Liver (tissue), 9 donors: ENCODE data around the gene IRX2. TPM values are rescaled to one million over a fixed set of nuclear protein-coding genes. Genes with fewer than 3 reads are reported as not detected.

ENCODE experiments used
- DNase-seq: peaks from one replicate; pipeline ENCODE4 v3.0.0-alpha.2; 2017; ENCODE audit warnings: low spot score
- H3K27ac ChIP-seq, 2 donors: one replicate each; pipeline ENCODE4 v1.7.0; 2013; ENCODE audit warnings: inconsistent platforms in 2 of 2, low read length in 2 of 2, control low read depth in 1 of 2, low read depth in 1 of 2, mild to moderate bottlenecking in 1 of 2
- H3K27me3 ChIP-seq, 4 donors: one replicate each; pipeline versions ENCODE4 v1.6.1 to v1.7.0; 2013; ENCODE audit warnings: low read length in 3 of 4, inconsistent platforms in 1 of 4, mild to moderate bottlenecking in 1 of 4, moderate library complexity in 1 of 4; ENCODE audit not compliant: control insufficient read depth in 4 of 4, insufficient read depth in 4 of 4
- H3K36me3 ChIP-seq, 4 donors: one replicate each; pipeline versions ENCODE4 v1.6.1 to v1.7.0; 2013; ENCODE audit warnings: low read length in 3 of 4, mild to moderate bottlenecking in 3 of 4, low read depth in 1 of 4, moderate library complexity in 1 of 4; ENCODE audit not compliant: control insufficient read depth in 4 of 4, insufficient read depth in 3 of 4
- H3K4me1 ChIP-seq, 4 donors: one replicate each; pipeline versions ENCODE4 v1.6.1 to v1.7.0; 2013; ENCODE audit warnings: low read length in 3 of 4, mild to moderate bottlenecking in 3 of 4, moderate library complexity in 1 of 4; ENCODE audit not compliant: control insufficient read depth in 4 of 4, insufficient read depth in 4 of 4
- H3K4me3 ChIP-seq, 3 donors: one replicate each; pipeline versions ENCODE4 v1.6.1 to v1.7.0; 2013; ENCODE audit warnings: low read length in 3 of 3, control low read depth in 1 of 3, low read depth in 1 of 3, mild to moderate bottlenecking in 1 of 3
- H3K9ac ChIP-seq, 2 donors: one replicate each; pipeline ENCODE4 v1.7.0; 2013; ENCODE audit warnings: low read length in 2 of 2, mild to moderate bottlenecking in 2 of 2, moderate library complexity in 2 of 2, control low read depth in 1 of 2, low read depth in 1 of 2
- H3K9me3 ChIP-seq, 4 donors: one replicate each; pipeline versions ENCODE4 v1.6.1 to v1.7.0; 2013; ENCODE audit warnings: low read length in 3 of 4; ENCODE audit not compliant: control insufficient read depth in 4 of 4
- CTCF ChIP-seq: fragments of 150-350 bp; IDR thresholded peaks from 2 replicates; pipeline ENCODE4 v1.5.1; 2017; ENCODE audit warnings: improper control_type of control experiment, low read depth, low read length; ENCODE audit not compliant: missing input control
- EGR1 ChIP-seq, 2 donors: IDR thresholded peaks; 2 replicates each; pipeline ENCODE4 v1.6.1; 2016 to 2018; ENCODE audit warnings: antibody characterized with exemption in 2 of 2, low read depth in 2 of 2
- FOXA2 ChIP-seq: IDR thresholded peaks from 2 replicates; pipeline ENCODE4 v1.6.1; 2016; ENCODE audit warnings: antibody characterized with exemption
- GABPA ChIP-seq, 2 donors: IDR thresholded peaks in 1 of 2; conservative IDR thresholded peaks in 1 of 2; 2 replicates each; pipeline ENCODE4 v1.6.1; 2016; ENCODE audit warnings: antibody characterized with exemption in 2 of 2, mild to moderate bottlenecking in 1 of 2, moderate library complexity in 1 of 2
- HNF4A ChIP-seq, 2 donors: conservative IDR thresholded peaks; 2 replicates each; pipeline ENCODE4 v1.6.1; 2016; ENCODE audit warnings: antibody characterized with exemption in 2 of 2, mild to moderate bottlenecking in 2 of 2
- HNF4G ChIP-seq: IDR thresholded peaks from 2 replicates; pipeline ENCODE4 v1.6.1; 2016; ENCODE audit warnings: antibody characterized with exemption
- JUND ChIP-seq, 2 donors: IDR thresholded peaks; 2 replicates each; pipeline ENCODE4 v1.6.1; 2016; ENCODE audit warnings: antibody characterized with exemption in 2 of 2
- MAX ChIP-seq: IDR thresholded peaks from 2 replicates; pipeline ENCODE4 v1.6.1; 2016; ENCODE audit warnings: antibody characterized with exemption
- NR2F2 ChIP-seq: IDR thresholded peaks from 2 replicates; pipeline ENCODE4 v1.6.1; 2016; ENCODE audit warnings: antibody characterized with exemption
- REST ChIP-seq: IDR thresholded peaks from 2 replicates; pipeline ENCODE4 v1.6.1; 2016; ENCODE audit warnings: antibody characterized with exemption, mild to moderate bottlenecking
- SP1 ChIP-seq: IDR thresholded peaks from 2 replicates; pipeline ENCODE4 v1.6.1; 2018; ENCODE audit warnings: antibody characterized with exemption, mild to moderate bottlenecking
- TAF1 ChIP-seq: conservative IDR thresholded peaks from 2 replicates; pipeline ENCODE4 v1.6.1; 2016; ENCODE audit warnings: antibody characterized with exemption, mild to moderate bottlenecking
- YY1 ChIP-seq: IDR thresholded peaks from 2 replicates; pipeline ENCODE4 v1.6.1; 2016; ENCODE audit warnings: antibody characterized with exemption, mild to moderate bottlenecking
- WGBS: extraction: QIAGEN DNeasy Blood & Tissue Kit; methylation state at CpG from one replicate; pipeline ENCODE4 v1.1.7; 2013; 5-methylcytosine and 5-hydroxymethylcytosine counted together
- polyA plus RNA-seq, 2 donors: library from polyadenylated mRNA; stranded (reverse) in 1 of 2; unstranded in 1 of 2; fragments of 200-250 nt in 1 of 2; fragments of >200 nt in 1 of 2; fragmentation: Nextera tagmentation in 1 of 2; extraction: Ambion mirVana in 1 of 2; gene quantifications; one replicate each; pipeline versions ENCODE4 v1.2.1 to v1.2.3, GENCODE V29; 2013 to 2015
- total RNA-seq, 2 donors: library from RNA; depleted of rRNA; stranded (reverse); fragments of >200 nt; gene quantifications; one replicate each; pipeline ENCODE4 v1.2.3, GENCODE V29; 2014
- TF ChIP-seq, protein P1 (sequence below): IDR thresholded peaks from 2 replicates; pipeline ENCODE4 v1.6.1; 2016; ENCODE audit warnings: antibody characterized with exemption
- donor health status: healthy.
- donor health status: healthy.
- donor health status: healthy.
- donor health status: healthy.
- donor health status: healthy.

IRX2 gene
- total and polyA plus RNA-seq, 4 donors = not detected

- H3K27ac ChIP-seq = no peak overlapping the region
- H3K9ac ChIP-seq = no peak overlapping the region
- H3K27me3 ChIP-seq = peaks cover 0 to 5% (median 3%) of the 10 kb centered on the region in 4 donors
- no peaks in the 10 kb centered on the region for H3K9me3 ChIP-seq
- WGBS = 86% methylated on average over 6 of the region's 6 CpGs
- H3K4me3 ChIP-seq = no peak overlapping the region
- H3K4me1 ChIP-seq = no peaks in the 10 kb centered on the region
- no peak for DNase-seq
- TF ChIP-seq EGR1 (IDR thresholded peaks at IDR 0.05; ENCODE audit: low read depth in 2 of 2) (no peak), JUND (IDR thresholded peaks at IDR 0.05) (no peak)
- H3K36me3 ChIP-seq = no peaks in the 10 kb centered on the region
These were observed 36.7 kb downstream of the IRX2 start for GRCh38 chr5:2714805-2715204.

GRCh38 chr5:2714026-2714425, 37.5 kb downstream of the IRX2 start:
- no peaks in the 10 kb centered on the region for H3K36me3 ChIP-seq
- H3K9me3 ChIP-seq = no peaks in the 10 kb centered on the region
- WGBS = 80% methylated on average over 6 of the region's 6 CpGs
- no peak overlapping the region for H3K4me3 ChIP-seq
- no peak overlapping the region for H3K27ac ChIP-seq
- peaks cover 0 to 5% (median 3%) of the 10 kb centered on the region in 4 donors for H3K27me3 ChIP-seq
- no peak overlapping the region for H3K9ac ChIP-seq
- no peak for DNase-seq
- no peaks in the 10 kb centered on the region for H3K4me1 ChIP-seq
- TF ChIP-seq HNF4A (conservative IDR thresholded peaks at IDR 0.05) (no peak), CTCF (no peak), JUND (IDR thresholded peaks at IDR 0.05) (no peak), FOXA2 (no peak), MAX (no peak), NR2F2 (no peak)
- TF ChIP-seq, protein P1, sequence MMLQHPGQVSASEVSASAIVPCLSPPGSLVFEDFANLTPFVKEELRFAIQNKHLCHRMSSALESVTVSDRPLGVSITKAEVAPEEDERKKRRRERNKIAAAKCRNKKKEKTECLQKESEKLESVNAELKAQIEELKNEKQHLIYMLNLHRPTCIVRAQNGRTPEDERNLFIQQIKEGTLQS = no peak

- WGBS = 73% methylated on average over 24 of the region's 24 CpGs
These were observed 39.7 kb downstream of the IRX2 start for GRCh38 chr5:2711446-2712425.

More at GRCh38 chr5:2711446-2712425, 39.7 kb downstream of the IRX2 start:
- H3K27me3 ChIP-seq = peaks cover 0 to 8% (median 0%) of the 10 kb centered on the region in 4 donors
- no peak overlapping the region for H3K27ac ChIP-seq
- TF ChIP-seq JUND (IDR thresholded peaks at IDR 0.05) (no peak), MAX (no peak), CTCF (no peak), GABPA (IDR thresholded peaks at IDR 0.05 in 1 of 2, conservative IDR thresholded peaks at IDR 0.05 in 1 of 2) (no peak), TAF1 (no peak), YY1 (no peak), SP1 (no peak), HNF4G (no peak), EGR1 (IDR thresholded peaks at IDR 0.05; ENCODE audit: low read depth in 2 of 2) (no peak), REST (no peak), NR2F2 (no peak), FOXA2 (no peak)
- TF ChIP-seq, protein P1 = no peak
- H3K9me3 ChIP-seq = no peaks in the 10 kb centered on the region
- H3K4me1 ChIP-seq = no peaks in the 10 kb centered on the region
- no peaks in the 10 kb centered on the region for H3K36me3 ChIP-seq
- DNase-seq = no peak
- H3K4me3 ChIP-seq = no peak overlapping the region
- H3K9ac ChIP-seq = no peak overlapping the region
